H9 (cell line): ENCODE results near the gene NOS3. TPM values are rescaled to one million over a fixed set of nuclear protein-coding genes. Genes with fewer than 3 reads are reported as not detected.

Experiments
- DNase-seq: peaks from one replicate; pipeline ENCODE4 v3.0.0-alpha.2; 2017
- H2AFZ ChIP-seq: one replicate; pipeline ENCODE4 v1.6.1; 2013; ENCODE audit warnings: mild to moderate bottlenecking, low read length, control low read depth, moderate library complexity
- H2AK5ac ChIP-seq: 2 replicates; pipeline ENCODE4 v1.6.1; 2013; ENCODE audit warnings: low read length, control low read depth, mixed read lengths; ENCODE audit not compliant: insufficient read length
- H2BK120ac ChIP-seq: one replicate; pipeline ENCODE4 v1.6.1; 2013; ENCODE audit warnings: low read depth, mild to moderate bottlenecking, low read length, control low read depth, inconsistent platforms; ENCODE audit not compliant: poor library complexity, severe bottlenecking
- H2BK12ac ChIP-seq: 2 replicates; pipeline ENCODE4 v1.6.1; 2013; ENCODE audit warnings: low read length, control low read depth, mixed read lengths, low read depth; ENCODE audit not compliant: insufficient read length
- H2BK15ac ChIP-seq: 2 replicates; pipeline ENCODE4 v1.6.1; 2013; ENCODE audit warnings: low read depth, low read length, control low read depth
- H2BK20ac ChIP-seq: one replicate; pipeline ENCODE4 v1.6.1; 2013; ENCODE audit warnings: low read depth, mild to moderate bottlenecking, low read length, control low read depth, inconsistent platforms; ENCODE audit not compliant: poor library complexity, severe bottlenecking
- H2BK5ac ChIP-seq: 2 replicates; pipeline ENCODE4 v1.6.1; 2013; ENCODE audit warnings: low read length, control low read depth, mixed read lengths; ENCODE audit not compliant: insufficient read length
- H3K14ac ChIP-seq: 2 replicates; pipeline ENCODE4 v1.6.1; 2013; ENCODE audit warnings: low read length, control low read depth; ENCODE audit not compliant: insufficient read depth
- H3K18ac ChIP-seq: 2 replicates; pipeline ENCODE4 v1.6.1; 2013; ENCODE audit warnings: low read depth, mild to moderate bottlenecking, mixed read lengths, low read length, control low read depth; ENCODE audit not compliant: insufficient read length
- H3K23ac ChIP-seq: 2 replicates; pipeline ENCODE4 v1.6.1; 2013; ENCODE audit warnings: low read length, control low read depth, mixed read lengths, low read depth; ENCODE audit not compliant: insufficient read length
- H3K23me2 ChIP-seq: 2 replicates; pipeline ENCODE4 v1.6.1; 2013; ENCODE audit warnings: low read depth, mild to moderate bottlenecking, mixed read lengths, low read length, control low read depth; ENCODE audit not compliant: insufficient read length, poor library complexity, severe bottlenecking
- H3K27ac ChIP-seq: 2 replicates; pipeline ENCODE4 v1.5.1; 2013; ENCODE audit warnings: low read length, control low read depth, mixed read lengths, low read depth; ENCODE audit not compliant: insufficient read length
- H3K27me3 ChIP-seq: 2 replicates; pipeline ENCODE4 v1.6.1; 2013; ENCODE audit warnings: low read length, control low read depth, inconsistent platforms; ENCODE audit not compliant: insufficient read depth
- H3K4ac ChIP-seq: 2 replicates; pipeline ENCODE4 v1.6.1; 2013; ENCODE audit warnings: low read depth, mild to moderate bottlenecking, control low read depth, inconsistent platforms, low read length, moderate library complexity
- H3K4me1 ChIP-seq: 2 replicates; pipeline ENCODE4 v1.6.1; 2013; ENCODE audit warnings: low read length, control low read depth, inconsistent platforms; ENCODE audit not compliant: insufficient read depth
- H3K4me2 ChIP-seq: 2 replicates; pipeline ENCODE4 v1.6.1; 2013; ENCODE audit warnings: low read length, control low read depth, mixed read lengths; ENCODE audit not compliant: insufficient read length, insufficient read depth
- H3K56ac ChIP-seq: 2 replicates; pipeline ENCODE4 v1.6.1; 2013; ENCODE audit warnings: low read depth, mild to moderate bottlenecking, mixed read lengths, low read length, control low read depth; ENCODE audit not compliant: insufficient read length
- H3K79me1 ChIP-seq: 2 replicates; pipeline ENCODE4 v1.6.1; 2013; ENCODE audit warnings: low read depth, mild to moderate bottlenecking, moderate library complexity, low read length, control low read depth, inconsistent platforms; ENCODE audit not compliant: insufficient read depth, poor library complexity, severe bottlenecking
- H3K79me2 ChIP-seq: 2 replicates; pipeline ENCODE4 v1.6.1; 2013; ENCODE audit warnings: low read length, control low read depth, inconsistent platforms; ENCODE audit not compliant: insufficient read depth
- H3K9ac ChIP-seq: 2 replicates; pipeline ENCODE4 v1.6.1; 2013; ENCODE audit warnings: low read length, control low read depth, mixed read lengths; ENCODE audit not compliant: insufficient read length; ENCODE audit errors: extremely low read depth
- H3K9me3 ChIP-seq: one replicate; pipeline ENCODE4 v1.6.1; 2013; ENCODE audit warnings: low read depth, low read length, inconsistent platforms; ENCODE audit not compliant: control insufficient read depth
- H3T11ph ChIP-seq: one replicate; pipeline ENCODE4 v1.6.1; 2013; ENCODE audit warnings: mild to moderate bottlenecking, low read length, control low read depth, inconsistent platforms
- H4K20me1 ChIP-seq: one replicate; pipeline ENCODE4 v1.6.1; 2013; ENCODE audit not compliant: control insufficient read depth, insufficient read length, insufficient read depth
- H4K5ac ChIP-seq: 2 replicates; pipeline ENCODE4 v1.6.1; 2013; ENCODE audit warnings: low read depth, mild to moderate bottlenecking, mixed read lengths, low read length, control low read depth; ENCODE audit not compliant: insufficient read length
- H4K8ac ChIP-seq: replicated peaks from 2 replicates; pipeline ENCODE4 v1.6.1; 2013; ENCODE audit warnings: low read length, control low read depth, mixed read lengths, low read depth; ENCODE audit not compliant: insufficient read length
- H4K91ac ChIP-seq: 2 replicates; pipeline ENCODE4 v1.6.1; 2013; ENCODE audit warnings: low read depth, mild to moderate bottlenecking, moderate library complexity, mixed read lengths, low read length, control low read depth; ENCODE audit not compliant: insufficient read length
- H3K27ac Mint-ChIP-seq, 3 experiments: 2 replicates in 2 of 3; 3 replicates in 1 of 3; pipeline ENCODE4 v1.8.0; 2020 to 2021; ENCODE audit warnings: mixed read lengths in 3 of 3, mild to moderate bottlenecking in 1 of 3, moderate library complexity in 1 of 3
- H3K27me3 Mint-ChIP-seq: 2 replicates; pipeline ENCODE4 v1.8.0; 2021; ENCODE audit warnings: low read depth, mild to moderate bottlenecking, moderate library complexity, mixed read lengths
- H3K36me3 Mint-ChIP-seq, 3 experiments: 2 replicates in 2 of 3; 3 replicates in 1 of 3; pipeline ENCODE4 v1.8.0; 2020 to 2021; ENCODE audit warnings: low read depth in 3 of 3, mixed read lengths in 3 of 3; ENCODE audit not compliant: insufficient read depth in 1 of 3
- H3K4me1 Mint-ChIP-seq, 2 experiments: 2 replicates each; pipeline ENCODE4 v1.8.0; 2020; ENCODE audit warnings: mixed read lengths in 2 of 2
- H3K4me3 Mint-ChIP-seq, 2 experiments: 2 replicates in 1 of 2; 3 replicates in 1 of 2; pipeline ENCODE4 v1.8.0; 2020 to 2021; ENCODE audit warnings: mild to moderate bottlenecking in 2 of 2, mixed read lengths in 2 of 2, moderate library complexity in 1 of 2
- H3K9me3 Mint-ChIP-seq, 2 experiments: 2 replicates in 1 of 2; 3 replicates in 1 of 2; pipeline ENCODE4 v1.8.0; 2020; ENCODE audit warnings: mild to moderate bottlenecking in 2 of 2, mixed read lengths in 2 of 2, moderate library complexity in 1 of 2
- CTCF ChIP-seq: fragments of 200-600 bp; sonication (generic); conservative IDR thresholded peaks from 3 replicates; pipeline ENCODE4 v1.8.0; 2021; ENCODE audit warnings: antibody characterized with exemption, mild to moderate bottlenecking
- WGBS: extraction: QIAGEN DNeasy Blood & Tissue Kit; methylation state at CpG from one replicate; pipeline ENCODE4 v1.1.7; 2013; ENCODE audit warnings: missing lambda C conversion rate, low lambda C conversion rate, mixed read lengths; ENCODE audit not compliant: insufficient read length; ENCODE audit errors: extremely low coverage; 5-methylcytosine and 5-hydroxymethylcytosine counted together
- total RNA-seq: library from RNA; stranded (reverse); gene quantifications from 2 replicates; pipeline ENCODE4 v1.2.1, GENCODE V29; 2021

NOS3 gene
- total RNA-seq, 1 experiment from 2014 or later, result 4.5 TPM

- H2AK5ac ChIP-seq, result no peak overlapping the region
- no peak overlapping the region for H3K4me2 ChIP-seq
- no peak overlapping the region for H4K8ac ChIP-seq
- H2BK15ac ChIP-seq, result no peak overlapping the region
- no peak overlapping the region for H2BK120ac ChIP-seq
- H3K18ac ChIP-seq, result no peak overlapping the region
- no peak overlapping the region for H2BK5ac ChIP-seq
- Mint-ChIP-seq H3K9me3 (no peaks in the 10 kb centered on the region), H3K36me3 (peaks cover 0 to 2% (median 0%) of the 10 kb centered on the region in 3 experiments; a peak in 1 of 7 replicates), H3K4me3 (no peak overlapping the region), H3K27ac (no peak overlapping the region), H3K4me1 (peaks cover 0 to 9% of the 10 kb centered on the region in 2 experiments; a peak in 2 of 4 replicates), H3K27me3 (peaks cover 1% of the 10 kb centered on the region)
- H3K4ac ChIP-seq, result no peak overlapping the region
- H3K9me3 ChIP-seq, result no peaks in the 10 kb centered on the region
- H3K27ac ChIP-seq, result no peak overlapping the region
- H3K9ac ChIP-seq, result no peak overlapping the region
- no peak overlapping the region for H2BK12ac ChIP-seq
- H3T11ph ChIP-seq, result no peak overlapping the region
- H2AFZ ChIP-seq, result no peak overlapping the region
- no peaks in the 10 kb centered on the region; the same call in 1 of the 2 replicates for H3K4me1 ChIP-seq
- no peaks in the 10 kb centered on the region for H3K23me2 ChIP-seq
- H3K27me3 ChIP-seq, result no peaks in the 10 kb centered on the region
- no peak overlapping the region for H3K14ac ChIP-seq
- H3K23ac ChIP-seq, result no peak overlapping the region
- no peak overlapping the region for H4K91ac ChIP-seq
- DNase-seq, result no peak
- no CpG with 5 or more reads among the region's 12 CpGs for WGBS
- H3K56ac ChIP-seq, result no peak overlapping the region
- no peak overlapping the region for H2BK20ac ChIP-seq
- no peaks in the 10 kb centered on the region for H3K79me2 ChIP-seq
- H3K79me1 ChIP-seq, result no peaks in the 10 kb centered on the region
- no peak for TF ChIP-seq CTCF
- no peak overlapping the region for H4K5ac ChIP-seq
- no peaks in the 10 kb centered on the region for H4K20me1 ChIP-seq
These were observed 8.2 kb downstream of the NOS3 start for GRCh38 chr7:150999001-150999400.
